COLO668 (cell line): ENCODE results near the gene CRB1.

Experiments
- DNase-seq: peaks from one replicate; lab custom pipeline; 2025; ENCODE audit not compliant: unreplicated experiment; lab: John Stamatoyannopoulos, UW

The CRB1 gene

DNA sequence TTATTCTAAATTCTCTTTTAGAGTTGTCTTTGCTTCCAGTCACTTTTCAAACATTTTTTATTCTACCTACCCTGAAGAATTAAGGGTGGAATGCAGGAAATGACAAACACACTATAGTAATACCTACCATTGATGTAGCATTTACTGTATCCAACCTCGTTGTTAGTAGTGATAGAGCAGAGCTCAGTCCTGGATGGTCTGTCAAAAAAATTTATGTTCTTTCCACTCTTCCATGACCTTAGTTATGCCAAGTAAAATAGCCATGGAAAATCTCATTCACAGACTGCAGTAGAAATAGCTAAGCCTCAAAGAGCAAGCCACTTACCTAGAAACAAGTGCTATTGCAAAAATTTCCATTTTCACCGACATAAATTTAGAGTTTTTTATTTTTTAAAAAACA, 74.6 kb downstream of the CRB1 start:
- no peak for DNase-seq

GRCh38 chr1:197343663-197344273, 75.7 kb downstream of the CRB1 start:
- no peak for DNase-seq

- no peak for DNase-seq
These were observed 83.9 kb downstream of the CRB1 start for GRCh38 chr1:197351821-197352440.

- no peak for DNase-seq
These were observed 87.4 kb downstream of the CRB1 start for GRCh38 chr1:197355248-197355995.

GRCh38 chr1:197356723-197357533, 88.9 kb downstream of the CRB1 start:
- peak; percentile 26 for DNase-seq

- no peak for DNase-seq
These were observed 90.9 kb downstream of the CRB1 start for GRCh38 chr1:197358959-197359358.

- DNase-seq, result no peak
These were observed 92.0 kb downstream of the CRB1 start for GRCh38 chr1:197360068-197360467.

- DNase-seq, result no peak
These were observed 94.8 kb downstream of the CRB1 start for GRCh38 chr1:197362871-197363270.

DNA sequence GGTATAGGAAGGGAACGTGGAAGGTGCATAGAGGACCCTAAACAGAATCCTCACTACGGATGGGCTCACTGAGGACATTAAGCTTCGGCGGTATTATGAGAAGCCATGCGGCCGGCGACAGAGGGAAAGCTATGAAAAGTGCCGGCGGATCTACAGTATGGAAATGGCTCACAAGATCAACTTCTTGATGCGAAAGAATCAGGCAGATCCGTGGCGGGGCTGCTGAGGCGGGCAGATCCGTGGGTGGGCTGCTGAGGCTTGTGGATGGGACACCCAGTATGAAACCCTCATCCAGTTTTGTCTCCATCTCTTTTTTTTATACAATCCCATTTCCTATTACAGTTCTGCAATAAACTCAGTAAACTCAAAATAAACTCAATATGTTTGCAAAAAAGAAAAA, 95.8 kb downstream of the CRB1 start:
- DNase-seq, result no peak

GRCh38 chr1:197366996-197367395, 98.9 kb downstream of the CRB1 start:
- DNase-seq, result no peak

DNA sequence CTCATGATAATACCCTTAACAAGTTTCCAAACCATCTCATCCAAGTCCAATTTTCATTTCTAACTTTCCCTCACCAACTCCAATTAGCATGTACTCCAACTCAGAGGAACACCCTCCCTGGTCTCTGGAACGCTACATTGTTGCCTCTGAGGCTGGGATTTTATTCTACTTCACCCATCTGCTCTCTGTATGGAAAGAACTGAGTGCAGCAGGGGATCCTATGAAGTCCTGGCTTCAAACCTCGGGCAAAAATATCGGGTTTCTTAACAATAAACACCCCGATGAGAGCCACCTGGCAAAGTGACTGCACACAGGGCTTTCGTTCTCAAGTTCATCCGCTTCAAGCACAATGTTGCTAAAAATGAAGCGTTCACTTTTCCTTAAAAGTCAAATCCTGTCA, 99.6 kb downstream of the CRB1 start:
- DNase-seq, result no peak

DNA sequence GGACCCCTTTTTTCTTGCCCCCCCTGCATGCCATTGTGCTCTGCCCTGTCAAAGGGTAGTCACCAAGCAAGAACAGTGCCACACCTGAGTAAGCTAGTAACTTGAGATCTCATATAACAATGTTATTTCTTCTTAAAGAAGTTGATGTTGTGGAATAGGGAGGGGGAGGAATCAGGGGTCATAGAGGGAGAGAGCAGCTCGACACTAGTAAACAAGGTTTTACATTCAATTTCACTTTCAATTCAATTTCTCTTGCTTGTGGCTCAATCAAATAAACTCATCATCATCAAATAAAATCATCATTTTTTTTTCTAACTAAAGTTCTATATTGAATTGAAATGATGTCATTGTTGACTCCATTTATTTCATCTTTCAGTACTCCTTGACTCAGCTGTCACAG, 106.4 kb downstream of the CRB1 start:
- DNase-seq, result no peak

DNA sequence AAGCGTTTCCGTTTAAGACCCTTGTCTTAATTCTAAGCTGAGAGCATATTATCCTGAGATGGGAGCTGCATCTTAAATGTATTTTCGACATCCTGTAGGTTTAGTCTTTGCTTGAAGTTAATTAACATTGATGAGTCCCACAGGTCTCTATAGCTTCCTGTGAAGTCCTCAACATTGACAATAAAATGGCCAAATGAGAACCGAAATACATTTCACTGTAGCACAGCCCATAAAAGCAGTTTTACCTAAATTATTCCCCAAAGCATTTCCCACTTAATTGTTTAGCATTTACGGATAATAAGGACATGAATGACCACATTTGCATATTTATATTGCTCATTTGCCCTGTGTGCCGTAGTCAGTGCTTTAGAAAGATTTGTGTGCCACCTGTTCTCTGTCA, 116.4 kb downstream of the CRB1 start:
- no peak for DNase-seq

DNA sequence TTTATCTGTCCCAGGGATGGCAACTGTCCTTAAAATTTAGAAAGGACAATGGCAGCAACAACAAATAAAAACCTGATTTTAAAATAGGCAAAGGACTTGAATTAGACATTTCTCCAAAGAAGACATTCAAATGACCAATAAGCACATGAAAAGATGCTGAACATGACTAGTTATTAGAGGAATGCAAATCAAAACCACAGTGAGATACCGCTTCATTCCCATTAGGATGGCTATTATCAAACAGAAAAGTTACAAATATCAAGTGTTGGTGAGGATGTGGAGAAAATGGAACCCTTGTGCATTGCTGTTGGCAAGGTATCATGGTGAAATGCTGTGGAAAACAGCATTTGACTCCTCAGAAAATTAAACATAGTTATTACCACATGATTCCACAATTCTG, 120.7 kb downstream of the CRB1 start:
- no peak for DNase-seq

- no peak for DNase-seq
These were observed 122.8 kb downstream of the CRB1 start for GRCh38 chr1:197390856-197391255.

GRCh38 chr1:197391303-197392226, 123.5 kb downstream of the CRB1 start:
- no peak for DNase-seq

GRCh38 chr1:197392541-197392940, 124.5 kb downstream of the CRB1 start:
- no peak for DNase-seq

- no peak for DNase-seq
These were observed 125.1 kb downstream of the CRB1 start for GRCh38 chr1:197393105-197393504.

- DNase-seq, result no peak
These were observed 125.7 kb downstream of the CRB1 start for GRCh38 chr1:197393772-197394171.

DNA sequence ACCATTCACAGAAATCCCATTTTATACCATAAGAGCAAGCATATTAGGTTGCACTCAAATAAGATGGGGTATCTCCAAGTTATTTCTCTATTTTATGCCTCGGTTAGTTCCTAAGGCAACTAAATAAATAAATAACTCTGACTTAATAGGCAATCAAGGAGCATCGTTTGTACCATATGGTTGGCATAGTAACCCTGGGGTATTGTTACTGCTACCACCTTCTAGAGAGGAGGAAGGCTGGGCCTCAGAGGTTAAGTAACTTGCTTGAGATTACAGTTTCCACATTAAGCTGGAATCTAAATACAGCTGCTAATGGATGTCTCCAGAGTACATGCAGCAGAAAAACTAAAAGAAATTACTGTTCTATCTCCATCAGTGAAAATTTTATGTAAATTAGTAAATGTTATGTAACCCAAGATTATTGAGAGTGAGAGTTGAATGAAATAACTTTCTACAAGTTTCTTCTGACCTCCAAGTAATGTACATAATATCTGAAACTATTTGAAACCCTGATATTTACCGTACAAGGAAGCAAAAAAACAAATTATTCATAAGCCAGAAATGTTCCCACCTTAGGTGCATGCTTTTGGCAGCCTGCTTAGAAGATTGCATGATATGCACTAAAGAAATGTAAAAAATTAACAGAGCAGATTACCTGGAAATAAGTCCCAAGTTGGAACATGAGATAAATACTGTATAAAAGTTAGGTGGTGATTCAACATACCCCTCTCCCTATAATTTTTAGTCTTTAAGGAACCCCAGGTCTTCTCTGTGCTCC, 127.0 kb downstream of the CRB1 start:
- no peak for DNase-seq
